GM19240 (cell line): ENCODE measurements around the gene RNU2-1.
"Not testable (repeated sequence)": the region's sequence is repeated elsewhere in the genome, so short reads cannot be mapped to it uniquely, and the experiment has no call there.

Experiments used
- DNase-seq: peaks from one replicate; pipeline ENCODE4 v3.0.0; 2011; ENCODE audit warnings: low spot score; ENCODE audit not compliant: insufficient read length

Gene RNU2-1

GRCh38 chr17:43233877-43234276 lies at the start of gene RNU2-1:
RNU2-1 (minus strand) TSS chr17:43233977.
- not testable (repeated sequence) for DNase-seq

- DNase-seq = not testable (repeated sequence)
These were observed 39.1 kb upstream of the RNU2-1 start for GRCh38 chr17:43272914-43273313.

GRCh38 chr17:43272483-43272882 lies 38.7 kb upstream of the RNU2-1 start:
- not testable (repeated sequence) for DNase-seq

- not testable (repeated sequence) for DNase-seq
These were observed 37.1 kb upstream of the RNU2-1 start for GRCh38 chr17:43270552-43271504.

GRCh38 chr17:43246456-43246855 lies 12.7 kb upstream of the RNU2-1 start:
- DNase-seq = not testable (repeated sequence)

- not testable (repeated sequence) for DNase-seq
These were observed 7.0 kb upstream of the RNU2-1 start for GRCh38 chr17:43240596-43241352.

- DNase-seq = not testable (repeated sequence)
These were observed 5.8 kb upstream of the RNU2-1 start for GRCh38 chr17:43239597-43239996.

- not testable (repeated sequence) for DNase-seq
These were observed 514 bp downstream of the RNU2-1 start for GRCh38 chr17:43233263-43233662.

GRCh38 chr17:43232021-43232699 lies 1.6 kb downstream of the RNU2-1 start:
- DNase-seq = not testable (repeated sequence)

GRCh38 chr17:43231205-43232020 lies 2.4 kb downstream of the RNU2-1 start:
- DNase-seq = not testable (repeated sequence)

- not testable (repeated sequence) for DNase-seq
These were observed 5.6 kb downstream of the RNU2-1 start, which contains the start of gene CCDC200 for GRCh38 chr17:43228020-43228782. CCDC200 (minus strand) TSS chr17:43228623; CDS start chr17:43228554, 69 bp downstream.

GRCh38 chr17:43226393-43226792 lies 7.4 kb downstream of the RNU2-1 start:
- no peak for DNase-seq

- DNase-seq = no peak
These were observed 9.6 kb downstream of the RNU2-1 start for GRCh38 chr17:43224146-43224705.

- DNase-seq = no peak
These were observed 13.2 kb downstream of the RNU2-1 start for GRCh38 chr17:43220511-43221125.

GRCh38 chr17:43219746-43220380 lies 13.9 kb downstream of the RNU2-1 start:
- DNase-seq = no peak

- no peak for DNase-seq
These were observed 14.8 kb downstream of the RNU2-1 start for GRCh38 chr17:43219001-43219400.

GRCh38 chr17:43217614-43218087 lies 16.1 kb downstream of the RNU2-1 start:
- DNase-seq = no peak
